Adrenal gland (tissue), 12 donors: ENCODE data around the gene NPAS3. TPM values are rescaled to one million over a fixed set of nuclear protein-coding genes. Genes with fewer than 3 reads are reported as not detected.

Experiments
- DNase-seq, 7 donors: peaks; one replicate each; pipeline ENCODE4 v3.0.0-alpha.2; 2019 to 2020
- H3K27ac ChIP-seq, 5 donors: fragments of 200-600 bp; sonication (generic) in 4 of 5; 1 replicate in 3 of 5; 2 replicates in 2 of 5; pipeline versions ENCODE4 v1.5.1 to v1.8.0; 2016 to 2020; ENCODE audit warnings: mild to moderate bottlenecking in 1 of 5
- H3K27me3 ChIP-seq: fragments of 200-600 bp; 2 replicates; pipeline ENCODE4 v1.8.0; 2021
- H3K36me3 ChIP-seq, 2 donors: fragments of 200-600 bp; replicated peaks in 1 of 2; 1 replicate in 1 of 2; 2 replicates in 1 of 2; pipeline versions ENCODE4 v1.5.1 to v1.8.0; 2018 to 2022
- H3K4me1 ChIP-seq, 2 donors: fragments of 200-600 bp; replicated peaks in 1 of 2; 1 replicate in 1 of 2; 2 replicates in 1 of 2; pipeline versions ENCODE4 v1.5.1 to v1.8.0; 2018 to 2021
- H3K4me3 ChIP-seq, 4 donors: fragments of 200-600 bp; sonication (generic) in 3 of 4; one replicate each; pipeline ENCODE4 v1.5.1; 2016 to 2018
- H3K9me3 ChIP-seq, 3 donors: fragments of 200-600 bp; sonication (generic) in 1 of 3; replicated peaks in 1 of 3; 1 replicate in 2 of 3; 2 replicates in 1 of 3; pipeline versions ENCODE4 v1.5.1 to v1.8.0; 2016 to 2021
- CTCF ChIP-seq, 6 experiments: fragments of 450-650 bp in 4 of 6; fragments of 200-600 bp in 2 of 6; sonication (generic) in 1 of 6; IDR thresholded peaks; 1 replicate in 5 of 6; 2 replicates in 1 of 6; pipeline versions ENCODE4 v1.5.1 to v1.8.0; 2016 to 2021; ENCODE audit warnings: antibody characterized with exemption in 6 of 6, mild to moderate bottlenecking in 2 of 6, moderate library complexity in 1 of 6
- POLR2A ChIP-seq, 2 donors: fragments of 450-650 bp; IDR thresholded peaks; one replicate each; pipeline ENCODE4 v1.6.1; 2017; ENCODE audit warnings: antibody characterized with exemption in 2 of 2, mild to moderate bottlenecking in 2 of 2, moderate library complexity in 1 of 2
- WGBS, 4 donors: extraction: QIAGEN DNeasy Blood & Tissue Kit in 2 of 4; methylation state at CpG; one replicate each; pipeline versions ENCODE4 v1.1.5 to v1.1.7; 2013 to 2017; 5-methylcytosine and 5-hydroxymethylcytosine counted together
- intact Hi-C, 2 donors: fragments of 100-400 bp; cut with DNase I; formaldehyde crosslinking; loops; one replicate each; pipeline versions ENCODE4 v1.14.1 to v1.15.0; 2022 to 2023
- polyA plus RNA-seq, 3 donors: library from polyadenylated mRNA; stranded (reverse); fragments of 200-250 nt in 2 of 3; fragments of 350-450 nt in 1 of 3; fragmentation: Illumina TruSeq in 1 of 3; extraction: RNeasy Lipid Tissue Mini Kit (QIAGEN cat#74804) in 1 of 3; gene quantifications; one replicate each; pipeline ENCODE4 v1.2.3, GENCODE V29; 2013 to 2014
- total RNA-seq, 9 donors: library from RNA; depleted of rRNA in 4 of 9; stranded (reverse); fragments of >200 nt in 4 of 9; fragments of 120-200 nt in 1 of 9; fragmentation: NEBNext Ultra II Directional in 1 of 9; extraction: Animal tissue kit (Norgen Biotek cat#: 25700) in 1 of 9; gene quantifications; one replicate each; pipeline versions ENCODE4 v1.1.0 to v1.2.4, GENCODE V29; 2013 to 2023
- donor health status: healthy with polysubstance abuse.
- donor health status: Bipolar disorder and iron deficiency.
- donor health status: DM: yes; HTN: yes; CAD: no.
- donor health status: DM: no; HTN: no; CAD: no.
- donor health status: DM: no; HTN: no; CAD: no.
- donor health status: DM: yes; HTN: yes; CAD: no.

Gene NPAS3
- total and polyA plus RNA-seq, 12 donors = 0.36 to 7.5 (median 1.5) TPM

- TF ChIP-seq CTCF (IDR thresholded peaks at IDR 0.05) (no peak), POLR2A (IDR thresholded peaks at IDR 0.05) (no peak)
- Histone ChIP-seq H3K4me1 (peaks cover 0 to 2% of the 10 kb centered on the region in 2 donors), H3K27ac (no peak overlapping the region), H3K4me3 (no peak overlapping the region), H3K36me3 (no peaks in the 10 kb centered on the region), H3K9me3 (no peaks in the 10 kb centered on the region), H3K27me3 (no peaks in the 10 kb centered on the region)
- WGBS, 4 donors = 88 to 95% (median 90%) methylated on average over 1 of the region's 1 CpG
- intact Hi-C loops = no loop called here
- no peak for DNase-seq
Observed at GRCh38 chr14:33610121-33610520, 671.4 kb downstream of the NPAS3 start.

GRCh38 chr14:33611405-33612196 is 672.9 kb downstream of the NPAS3 start:
- 65 to 79% (median 73%) methylated on average over 5 of the region's 5 CpGs for WGBS, 4 donors
- no peak overlapping the region for H3K4me3 ChIP-seq
- H3K27me3 ChIP-seq = no peaks in the 10 kb centered on the region
- peaks cover 0 to 9% of the 10 kb centered on the region in 2 donors for H3K4me1 ChIP-seq
- DNase-seq = no peak
- intact Hi-C loops = no loop called here
- H3K9me3 ChIP-seq = no peaks in the 10 kb centered on the region
- TF ChIP-seq CTCF (IDR thresholded peaks at IDR 0.05) (no peak), POLR2A (IDR thresholded peaks at IDR 0.05) (no peak)
- H3K27ac ChIP-seq = no peak overlapping the region
- no peaks in the 10 kb centered on the region for H3K36me3 ChIP-seq

GRCh38 chr14:33612197-33612505 is 673.5 kb downstream of the NPAS3 start:
- WGBS, 4 donors = 64 to 69% (median 67%) methylated on average over 6 of the region's 6 CpGs
- H3K9me3 ChIP-seq = no peaks in the 10 kb centered on the region
- no peak for DNase-seq
- intact Hi-C loops = no loop called here
- no peaks in the 10 kb centered on the region for H3K27me3 ChIP-seq
- H3K36me3 ChIP-seq = no peaks in the 10 kb centered on the region
- no peak overlapping the region for H3K27ac ChIP-seq
- no peak overlapping the region for H3K4me3 ChIP-seq
- TF ChIP-seq POLR2A (IDR thresholded peaks at IDR 0.05) (no peak), CTCF (IDR thresholded peaks at IDR 0.05) (no peak)
- H3K4me1 ChIP-seq = peaks cover 0 to 14% of the 10 kb centered on the region in 2 donors

- no peaks in the 10 kb centered on the region for H3K27me3 ChIP-seq
- WGBS, 4 donors = 25 to 35% (median 33%) methylated on average over 3 of the region's 3 CpGs
- TF ChIP-seq CTCF (IDR thresholded peaks at IDR 0.05) = no peak
- no peak for TF ChIP-seq POLR2A (IDR thresholded peaks at IDR 0.05)
- H3K4me1 ChIP-seq = peaks cover 0 to 18% of the 10 kb centered on the region in 2 donors
- peak in 4 of 7 donors; percentile 6 to 24 (median 13) for DNase-seq
- no peak overlapping the region for H3K27ac ChIP-seq
- no peaks in the 10 kb centered on the region for H3K9me3 ChIP-seq
- intact Hi-C loops = no loop called here
- H3K36me3 ChIP-seq = no peaks in the 10 kb centered on the region
- H3K4me3 ChIP-seq = no peak overlapping the region
Observed at GRCh38 chr14:33617154-33617553, 678.5 kb downstream of the NPAS3 start.
